Endothelial cell of umbilical vein (primary cell): ENCODE results near the gene ETNK1. TPM values are rescaled to one million over a fixed set of nuclear protein-coding genes. Genes with fewer than 3 reads are reported as not detected.

ENCODE experiments used
- BruUV-seq: library from RNA; stranded (reverse); fragments of 400-500 nt; replicated peaks from 2 replicates; lab custom pipeline; 2021; lab: Mats Ljungman, UMichigan
- CTCF ChIA-PET: fragments of 300-600, 350-600 bp; sonication (Branson Sonifier 250); formaldehyde crosslinking; loops from one replicate; lab custom pipeline; 2021; ENCODE audit warnings: antibody characterized with exemption, inconsistent platforms; lab: Charles Lee
- POLR2A ChIA-PET: fragments of 300-600, 350-600 bp; sonication (Branson Sonifier 250); formaldehyde crosslinking; loops from one replicate; lab custom pipeline; 2021; ENCODE audit warnings: antibody characterized with exemption, inconsistent platforms; lab: Charles Lee
- DNase-seq: peaks from one replicate; pipeline ENCODE4 v3.0.0-alpha.2; 2011; ENCODE audit warnings: low read depth, low spot score
- FAIRE-seq: peaks from 2 replicates; lab custom pipeline; 2011; peaks lifted over from hg19 to GRCh38; lab: Jason Lieb, UNC
- H2AFZ ChIP-seq: 2 replicates; pipeline ENCODE4 v1.6.0; 2012; ENCODE audit warnings: low read depth, low read length, control low read depth, inconsistent platforms
- H3K27ac ChIP-seq: 2 replicates; pipeline ENCODE4 v1.5.1; 2011; ENCODE audit warnings: low read depth, mild to moderate bottlenecking, control low read depth, low read length, moderate library complexity; ENCODE audit not compliant: insufficient read depth
- H3K27me3 ChIP-seq, 2 experiments: 2 replicates each; pipeline versions ENCODE4 v1.6.0 to v1.6.1; 2011; ENCODE audit warnings: low read length in 2 of 2, mixed read lengths in 1 of 2; ENCODE audit not compliant: control insufficient read depth in 2 of 2, insufficient read depth in 2 of 2
- H3K36me3 ChIP-seq, 2 experiments: 2 replicates in 1 of 2; 3 replicates in 1 of 2; pipeline ENCODE4 v1.5.1; 2011; ENCODE audit warnings: low read length in 2 of 2, mild to moderate bottlenecking in 1 of 2, moderate library complexity in 1 of 2; ENCODE audit not compliant: control insufficient read depth in 2 of 2, insufficient read depth in 2 of 2; ENCODE audit errors: extremely low read depth in 1 of 2
- H3K4me1 ChIP-seq: 3 replicates; pipeline ENCODE4 v1.5.1; 2011; ENCODE audit warnings: mild to moderate bottlenecking, low read length; ENCODE audit not compliant: control insufficient read depth, insufficient read depth; ENCODE audit errors: extremely low read depth
- H3K4me2 ChIP-seq: 2 replicates; pipeline ENCODE4 v1.6.1; 2011; ENCODE audit warnings: low read length, control low read depth, mixed read lengths; ENCODE audit not compliant: insufficient read depth
- H3K4me3 ChIP-seq, 3 experiments: fragments of 200-600 bp in 1 of 3; sonication (generic), shearing (Covaris generic) in 1 of 3; replicated peaks in 1 of 3; 2 replicates each; pipeline ENCODE4 v1.5.1; 2011 to 2016; ENCODE audit warnings: control low read depth in 3 of 3, low read length in 3 of 3, mild to moderate bottlenecking in 2 of 3, inconsistent platforms in 1 of 3, low read depth in 1 of 3, moderate library complexity in 1 of 3; ENCODE audit not compliant: insufficient read depth in 1 of 3
- H3K79me2 ChIP-seq: 2 replicates; pipeline ENCODE4 v1.6.0; 2012; ENCODE audit warnings: low read length, inconsistent platforms; ENCODE audit not compliant: control insufficient read depth, insufficient read depth
- H3K9ac ChIP-seq: replicated peaks from 2 replicates; pipeline ENCODE3; 2011; ENCODE audit warnings: low read length, control low read depth; ENCODE audit not compliant: insufficient read depth; ENCODE audit errors: extremely low read depth
- H3K9me1 ChIP-seq: replicated peaks from 3 replicates; pipeline ENCODE4 v1.6.0; 2011; ENCODE audit warnings: mild to moderate bottlenecking, low read length; ENCODE audit not compliant: control insufficient read depth, insufficient read depth; ENCODE audit errors: extremely low read depth
- H3K9me3 ChIP-seq: replicated peaks from 2 replicates; pipeline ENCODE4 v1.5.1; 2012; ENCODE audit warnings: low read length, inconsistent platforms; ENCODE audit not compliant: control insufficient read depth, insufficient read depth
- H4K20me1 ChIP-seq: replicated peaks from 2 replicates; pipeline ENCODE3; 2011; ENCODE audit warnings: mild to moderate bottlenecking, low read length; ENCODE audit not compliant: control insufficient read depth, insufficient read depth; ENCODE audit errors: extremely low read depth
- EZH2 ChIP-seq: IDR thresholded peaks from 2 replicates; pipeline ENCODE4 v1.6.1; 2012; ENCODE audit warnings: borderline replicate concordance, low read depth, mild to moderate bottlenecking, moderate library complexity, low read length, inconsistent platforms; ENCODE audit not compliant: severe bottlenecking
- FOS ChIP-seq: IDR thresholded peaks from 2 replicates; pipeline ENCODE4 v1.6.1; 2011; ENCODE audit warnings: mild to moderate bottlenecking, low read length, moderate library complexity, borderline replicate concordance; ENCODE audit not compliant: insufficient read depth
- GATA2 ChIP-seq: IDR thresholded peaks from 2 replicates; pipeline ENCODE4 v1.7.0; 2011; ENCODE audit warnings: low read depth, mild to moderate bottlenecking, moderate library complexity, mixed read lengths, low read length; ENCODE audit not compliant: insufficient read length, insufficient read depth
- JUN ChIP-seq: IDR thresholded peaks from 2 replicates; pipeline ENCODE4 v1.6.1; 2011; ENCODE audit warnings: borderline replicate concordance, low read depth; ENCODE audit not compliant: insufficient read length, insufficient read depth
- MYC ChIP-seq: IDR thresholded peaks from one replicate; pipeline ENCODE4 v1.6.1; 2011; ENCODE audit warnings: mild to moderate bottlenecking, low read depth, low read length
- POLR2A ChIP-seq: IDR thresholded peaks from 2 replicates; pipeline ENCODE4 v1.6.1; 2012; ENCODE audit warnings: low read depth, mild to moderate bottlenecking, control low read depth, low read length
- POLR2AphosphoS5 ChIP-seq: IDR thresholded peaks from 2 replicates; pipeline ENCODE4 v1.6.1; 2012; ENCODE audit warnings: low read depth, mild to moderate bottlenecking, control low read depth, low read length, moderate library complexity; ENCODE audit not compliant: insufficient read depth
- dilution Hi-C: fragments of 300-500 bp; cut with MboI; formaldehyde crosslinking; loops from one replicate; pipeline ENCODE4 v1.15.0; 2019; ENCODE audit warnings: low sequenced_read_pairs; ENCODE audit not compliant: extremely low pct_ligation_motif_present
- intact Hi-C: fragments of 100-400 bp; cut with micrococcal nuclease; formaldehyde crosslinking; loops from one replicate; pipeline ENCODE4 v1.10.0; 2022
- polyA plus RNA-seq, 4 experiments: library from polyadenylated mRNA; depleted of rRNA in 3 of 4; stranded (reverse) in 3 of 4; unstranded in 1 of 4; fragments of >200 nt; gene quantifications; 2 replicates each; pipeline versions ENCODE4 v1.2.1 to v1.2.3, GENCODE V29; 2011 to 2012; ENCODE audit warnings: missing spikeins in 1 of 4
- total RNA-seq: library from RNA; stranded (reverse); gene quantifications from 2 replicates; pipeline ENCODE4 v1.2.3, GENCODE V29; 2021
- TF ChIP-seq, protein P1 (sequence below), 2 donors: IDR thresholded peaks; 1 replicate in 1 of 2; 2 replicates in 1 of 2; pipeline ENCODE4 v1.5.1; 2011; ENCODE audit warnings: low read length in 2 of 2, mild to moderate bottlenecking in 2 of 2, moderate library complexity in 2 of 2, control low read depth in 1 of 2, inconsistent platforms in 1 of 2, low read depth in 1 of 2; ENCODE audit not compliant: insufficient read depth in 1 of 2; ENCODE audit errors: extremely low read depth in 1 of 2
- TF ChIP-seq, protein P2 (sequence below): IDR thresholded peaks from 2 replicates; pipeline ENCODE4 v1.6.1; 2011; ENCODE audit not compliant: insufficient read depth, insufficient read length

The ETNK1 gene
- total and polyA plus RNA-seq, 2 donors (not counting 3 experiments of a cell fraction or from before 2014, with no cell fraction given), result 11.4 to 68.4 TPM

DNA sequence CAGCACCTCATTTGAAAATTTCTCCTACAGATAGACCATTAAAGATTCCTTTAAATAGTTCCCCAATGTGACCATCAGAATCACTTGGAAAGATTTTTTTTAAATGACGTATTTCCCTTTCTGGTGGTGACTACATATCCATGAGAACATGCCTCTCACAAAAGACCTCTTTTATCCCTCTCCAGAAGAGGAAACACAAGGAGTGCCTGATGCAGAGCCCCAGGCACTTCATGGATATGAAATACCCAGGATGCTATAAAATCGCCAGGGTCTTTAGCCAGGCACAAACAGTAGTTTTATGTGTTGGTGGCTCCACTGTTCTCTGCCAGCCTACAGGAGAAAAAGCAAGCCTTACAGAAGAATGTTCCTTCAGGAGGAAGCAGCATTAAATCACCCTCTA lies 97.1 kb downstream of the ETNK1 start:
- no peaks in the 10 kb centered on the region for H3K79me2 ChIP-seq
- no peak overlapping the region for H3K9ac ChIP-seq
- H3K9me3 ChIP-seq, result no peaks in the 10 kb centered on the region
- BruUV-seq, result no TSS peak
- no peak for TF ChIP-seq POLR2AphosphoS5
- TF ChIP-seq, protein P1, sequence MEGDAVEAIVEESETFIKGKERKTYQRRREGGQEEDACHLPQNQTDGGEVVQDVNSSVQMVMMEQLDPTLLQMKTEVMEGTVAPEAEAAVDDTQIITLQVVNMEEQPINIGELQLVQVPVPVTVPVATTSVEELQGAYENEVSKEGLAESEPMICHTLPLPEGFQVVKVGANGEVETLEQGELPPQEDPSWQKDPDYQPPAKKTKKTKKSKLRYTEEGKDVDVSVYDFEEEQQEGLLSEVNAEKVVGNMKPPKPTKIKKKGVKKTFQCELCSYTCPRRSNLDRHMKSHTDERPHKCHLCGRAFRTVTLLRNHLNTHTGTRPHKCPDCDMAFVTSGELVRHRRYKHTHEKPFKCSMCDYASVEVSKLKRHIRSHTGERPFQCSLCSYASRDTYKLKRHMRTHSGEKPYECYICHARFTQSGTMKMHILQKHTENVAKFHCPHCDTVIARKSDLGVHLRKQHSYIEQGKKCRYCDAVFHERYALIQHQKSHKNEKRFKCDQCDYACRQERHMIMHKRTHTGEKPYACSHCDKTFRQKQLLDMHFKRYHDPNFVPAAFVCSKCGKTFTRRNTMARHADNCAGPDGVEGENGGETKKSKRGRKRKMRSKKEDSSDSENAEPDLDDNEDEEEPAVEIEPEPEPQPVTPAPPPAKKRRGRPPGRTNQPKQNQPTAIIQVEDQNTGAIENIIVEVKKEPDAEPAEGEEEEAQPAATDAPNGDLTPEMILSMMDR (IDR thresholded peaks at IDR 0.05; ENCODE audit: extremely low read depth in 1 of 2, insufficient read depth in 1 of 2, low read depth in 1 of 2, low read length in 2 of 2), result no peak
- intact Hi-C loops, result no loop called here
- no peaks in the 10 kb centered on the region for H3K27me3 ChIP-seq
- dilution Hi-C loops, result no loop called here
- H3K9me1 ChIP-seq, result no peaks in the 10 kb centered on the region
- no peaks in the 10 kb centered on the region for H3K36me3 ChIP-seq
- CTCF ChIA-PET, result no interaction called here
- H4K20me1 ChIP-seq, result peaks cover 3% of the 10 kb centered on the region
- FAIRE-seq (no peak), DNase-seq (no peak)
- no peak overlapping the region for H3K27ac ChIP-seq
- no peak overlapping the region for H3K4me3 ChIP-seq
- POLR2A ChIA-PET, result no interaction called here
- H2AFZ ChIP-seq, result no peak overlapping the region
- H3K4me1 ChIP-seq, result no peaks in the 10 kb centered on the region
- H3K4me2 ChIP-seq, result no peak overlapping the region

DNA sequence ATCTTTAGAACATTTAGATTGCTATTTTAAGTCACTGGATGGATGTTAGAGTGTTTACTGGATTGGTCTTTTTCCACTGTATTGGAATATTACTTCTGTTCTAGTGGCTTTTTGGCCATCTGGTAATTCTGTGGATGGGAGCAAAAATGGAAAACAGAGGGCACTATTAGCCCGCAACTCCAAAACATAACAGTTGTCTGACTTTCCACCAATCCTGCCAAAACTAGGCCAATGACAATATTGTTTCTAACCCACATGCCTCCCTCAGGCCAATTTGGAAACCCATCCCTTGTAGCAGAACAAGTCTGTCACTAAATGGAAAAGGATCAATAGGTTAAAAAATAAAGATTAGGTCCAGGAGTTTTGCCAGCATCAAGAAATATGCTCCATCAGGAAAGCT lies 97.8 kb downstream of the ETNK1 start:
- ChIA-PET CTCF (no interaction called here), POLR2A (no interaction called here)
- H3K27me3 ChIP-seq, result no peaks in the 10 kb centered on the region
- H3K27ac ChIP-seq, result no peak overlapping the region
- H3K79me2 ChIP-seq, result no peaks in the 10 kb centered on the region
- H3K36me3 ChIP-seq, result no peaks in the 10 kb centered on the region
- no peak overlapping the region for H3K4me3 ChIP-seq
- no peak for FAIRE-seq
- dilution Hi-C loops (no loop called here), intact Hi-C loops (no loop called here)
- no peaks in the 10 kb centered on the region for H3K4me1 ChIP-seq
- TF ChIP-seq EZH2 (no peak), GATA2 (no peak), FOS (no peak), POLR2A (no peak), POLR2AphosphoS5 (no peak), MYC (no peak), JUN (no peak)
- TF ChIP-seq, protein P1 (IDR thresholded peaks at IDR 0.05; ENCODE audit: extremely low read depth in 1 of 2, insufficient read depth in 1 of 2, low read depth in 1 of 2, low read length in 2 of 2), result no peak
- TF ChIP-seq, protein P2, sequence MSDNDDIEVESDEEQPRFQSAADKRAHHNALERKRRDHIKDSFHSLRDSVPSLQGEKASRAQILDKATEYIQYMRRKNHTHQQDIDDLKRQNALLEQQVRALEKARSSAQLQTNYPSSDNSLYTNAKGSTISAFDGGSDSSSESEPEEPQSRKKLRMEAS, result no peak
- H3K9ac ChIP-seq, result no peak overlapping the region
- BruUV-seq, result no TSS peak
- peaks cover 3% of the 10 kb centered on the region for H4K20me1 ChIP-seq
- H3K9me1 ChIP-seq, result no peaks in the 10 kb centered on the region
- H3K4me2 ChIP-seq, result no peak overlapping the region
- no peaks in the 10 kb centered on the region for H3K9me3 ChIP-seq
- no peak overlapping the region for H2AFZ ChIP-seq
- DNase-seq, result no peak
